Uterus (tissue), 2 donors: ENCODE results near the gene PRR3.
"Not testable (repeated sequence)": the region's sequence is repeated elsewhere in the genome, so short reads cannot be mapped to it uniquely, and the experiment has no call there.

Experiments used
- CTCF ChIP-seq, 4 experiments: fragments of 200-600 bp in 2 of 4; fragments of 450-650 bp in 2 of 4; sonication (generic) in 2 of 4; IDR thresholded peaks; one replicate each; pipeline ENCODE4 v1.5.1; 2016 to 2019; ENCODE audit warnings: antibody characterized with exemption in 4 of 4, mild to moderate bottlenecking in 2 of 4, moderate library complexity in 1 of 4
- POLR2A ChIP-seq, 2 donors: fragments of 450-650 bp; IDR thresholded peaks; one replicate each; pipeline ENCODE4 v1.6.1; 2016; ENCODE audit warnings: antibody characterized with exemption in 2 of 2, mild to moderate bottlenecking in 1 of 2, moderate library complexity in 1 of 2

DNA sequence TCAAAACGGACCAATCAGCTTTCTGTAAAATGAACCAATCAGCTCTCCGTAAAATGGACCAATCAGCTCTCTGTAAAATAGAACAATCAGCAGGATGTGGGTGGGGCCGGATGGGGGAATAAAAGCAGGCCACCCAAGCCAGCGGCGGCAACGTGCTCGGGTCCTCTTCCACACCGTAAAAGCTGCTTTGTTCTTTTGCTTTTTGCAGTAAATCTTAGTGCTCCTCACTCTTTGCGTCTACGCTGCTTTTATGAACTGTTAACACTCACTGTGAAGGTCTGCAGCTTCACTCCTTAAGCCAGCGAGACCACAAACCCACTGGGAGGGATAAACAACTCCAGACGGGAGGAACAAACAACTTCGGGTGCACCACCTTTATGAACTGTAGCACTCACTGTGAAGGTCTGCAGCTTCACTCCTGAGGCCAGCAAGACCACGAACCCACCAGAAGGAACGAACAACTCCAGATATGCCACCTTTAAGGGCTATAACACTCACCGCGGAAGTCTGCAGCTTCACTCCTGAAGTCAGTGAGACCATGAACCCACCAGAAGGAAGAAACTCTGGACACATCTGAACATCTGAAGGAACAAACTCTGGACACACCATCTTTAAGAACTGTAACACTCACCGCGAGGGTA, 38.5 kb upstream of the PRR3 start:
- not testable (repeated sequence) for TF ChIP-seq CTCF, POLR2A (IDR thresholded peaks at IDR 0.05)
